Measurements from ENCODE around the gene CEP70. TPM values are rescaled to one million over a fixed set of nuclear protein-coding genes. Genes with fewer than 3 reads are reported as not detected.

The CEP70 gene
- total RNA-seq, 1 experiment from 2014 or later: 32.6 TPM

DNA sequence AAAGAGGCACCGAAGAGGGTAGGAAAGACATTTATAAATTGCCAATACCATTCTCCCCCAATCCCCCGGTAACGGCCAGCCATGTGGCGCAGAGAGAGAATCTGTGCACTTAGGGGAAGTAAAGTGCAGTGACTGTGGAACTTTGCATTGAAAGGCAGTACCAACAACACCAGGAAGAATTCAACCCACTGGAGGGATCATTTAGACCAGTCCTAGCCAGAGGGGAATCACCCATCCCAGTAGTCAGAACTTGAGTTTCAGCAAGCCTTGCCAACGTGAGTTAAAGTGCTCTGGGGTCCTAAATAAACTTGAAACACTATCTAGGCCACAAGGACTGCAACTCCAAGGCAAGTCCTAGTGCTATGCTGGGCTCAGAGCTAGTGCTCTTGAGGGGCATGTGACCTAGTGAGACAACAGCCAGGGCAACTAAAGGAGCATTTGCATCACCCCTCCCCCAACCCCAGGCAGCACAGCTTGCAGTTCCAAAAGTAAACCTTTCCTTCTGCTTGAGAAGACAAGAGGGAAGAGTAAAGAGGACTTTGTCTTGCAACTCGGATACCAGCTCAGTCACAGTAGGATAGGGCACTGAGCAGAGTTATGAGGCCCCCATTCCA, 15.0 kb downstream of the CEP70 start:
- Histone ChIP-seq H2AK5ac (ENCODE audit: insufficient read length, low read length) (no peak overlapping the region), H3K56ac (ENCODE audit: insufficient read length, low read depth, low read length) (no peak overlapping the region), H3K23me2 (ENCODE audit: insufficient read length, low read depth, low read length, poor library complexity, severe bottlenecking) (no peaks in the 10 kb centered on the region), H3T11ph (ENCODE audit: low read length) (no peak overlapping the region), H2BK20ac (ENCODE audit: low read depth, low read length, poor library complexity, severe bottlenecking) (no peak overlapping the region), H3K79me1 (ENCODE audit: insufficient read depth, low read depth, low read length, poor library complexity, severe bottlenecking) (no peaks in the 10 kb centered on the region), H3K27me3 (ENCODE audit: insufficient read depth, low read length) (no peaks in the 10 kb centered on the region), H3K9ac (ENCODE audit: extremely low read depth, insufficient read length, low read length) (no peak overlapping the region), H4K5ac (ENCODE audit: insufficient read length, low read depth, low read length) (no peak overlapping the region), H2BK15ac (ENCODE audit: low read depth, low read length) (no peak overlapping the region), H3K79me2 (ENCODE audit: insufficient read depth, low read length) (no peaks in the 10 kb centered on the region), H3K23ac (ENCODE audit: insufficient read length, low read depth, low read length) (no peak overlapping the region), H3K4me2 (ENCODE audit: insufficient read depth, insufficient read length, low read length) (no peak overlapping the region), H3K27ac (ENCODE audit: insufficient read length, low read depth, low read length) (no peak overlapping the region), H3K4ac (ENCODE audit: low read depth, low read length) (no peak overlapping the region), H3K4me1 (ENCODE audit: insufficient read depth, low read length) (peaks cover 6% of the 10 kb centered on the region; the same call in 1 of the 2 replicates), H4K20me1 (ENCODE audit: control insufficient read depth, insufficient read depth, insufficient read length) (no peaks in the 10 kb centered on the region), H3K18ac (ENCODE audit: insufficient read length, low read depth, low read length) (no peak overlapping the region), H2BK120ac (ENCODE audit: low read depth, low read length, poor library complexity, severe bottlenecking) (no peak overlapping the region), H3K9me3 (ENCODE audit: control insufficient read depth, low read depth, low read length) (peaks cover 2% of the 10 kb centered on the region), H2AFZ (ENCODE audit: low read length) (no peak overlapping the region), H4K91ac (ENCODE audit: insufficient read length, low read depth, low read length) (no peak overlapping the region), H2BK5ac (ENCODE audit: insufficient read length, low read length) (no peak overlapping the region), H2BK12ac (ENCODE audit: insufficient read length, low read depth, low read length) (no peak overlapping the region), H4K8ac (replicated peaks; ENCODE audit: insufficient read length, low read depth, low read length) (no peak overlapping the region), H3K14ac (ENCODE audit: insufficient read depth, low read length) (no peak overlapping the region)
- peak; percentile 42 for DNase-seq
- no peak overlapping the region for H3K4me3 Mint-ChIP-seq
- peaks cover 17 to 25% of the 10 kb centered on the region in 2 experiments for H3K9me3 Mint-ChIP-seq
- TF ChIP-seq, protein P1, sequence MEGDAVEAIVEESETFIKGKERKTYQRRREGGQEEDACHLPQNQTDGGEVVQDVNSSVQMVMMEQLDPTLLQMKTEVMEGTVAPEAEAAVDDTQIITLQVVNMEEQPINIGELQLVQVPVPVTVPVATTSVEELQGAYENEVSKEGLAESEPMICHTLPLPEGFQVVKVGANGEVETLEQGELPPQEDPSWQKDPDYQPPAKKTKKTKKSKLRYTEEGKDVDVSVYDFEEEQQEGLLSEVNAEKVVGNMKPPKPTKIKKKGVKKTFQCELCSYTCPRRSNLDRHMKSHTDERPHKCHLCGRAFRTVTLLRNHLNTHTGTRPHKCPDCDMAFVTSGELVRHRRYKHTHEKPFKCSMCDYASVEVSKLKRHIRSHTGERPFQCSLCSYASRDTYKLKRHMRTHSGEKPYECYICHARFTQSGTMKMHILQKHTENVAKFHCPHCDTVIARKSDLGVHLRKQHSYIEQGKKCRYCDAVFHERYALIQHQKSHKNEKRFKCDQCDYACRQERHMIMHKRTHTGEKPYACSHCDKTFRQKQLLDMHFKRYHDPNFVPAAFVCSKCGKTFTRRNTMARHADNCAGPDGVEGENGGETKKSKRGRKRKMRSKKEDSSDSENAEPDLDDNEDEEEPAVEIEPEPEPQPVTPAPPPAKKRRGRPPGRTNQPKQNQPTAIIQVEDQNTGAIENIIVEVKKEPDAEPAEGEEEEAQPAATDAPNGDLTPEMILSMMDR (conservative IDR thresholded peaks at IDR 0.05): no peak
- peaks cover 20 to 28% (median 26%) of the 10 kb centered on the region in 3 experiments for H3K36me3 Mint-ChIP-seq (ENCODE audit: insufficient read depth in 1 of 3, low read depth in 3 of 3)
- peak overlapping the region in 2 of 3 experiments; percentile 28 to 56; a peak in 2 of 7 replicates for H3K27ac Mint-ChIP-seq
- peaks cover 1% of the 10 kb centered on the region; the same call in 1 of the 2 replicates for H3K27me3 Mint-ChIP-seq (ENCODE audit: low read depth)
- peaks cover 24 to 25% of the 10 kb centered on the region in 2 experiments for H3K4me1 Mint-ChIP-seq
- WGBS (ENCODE audit: extremely low coverage, insufficient read length, low lambda C conversion rate): no CpG with 5 or more reads among the region's 6 CpGs

All from H9 (cell line).